ENCODE measurements around the gene NCK1. TPM values are rescaled to one million over a fixed set of nuclear protein-coding genes. Genes with fewer than 3 reads are reported as not detected.

The NCK1 gene
- total and polyA plus RNA-seq, 11 donors: 6.5 to 36.0 (median 23.3) TPM

DNA sequence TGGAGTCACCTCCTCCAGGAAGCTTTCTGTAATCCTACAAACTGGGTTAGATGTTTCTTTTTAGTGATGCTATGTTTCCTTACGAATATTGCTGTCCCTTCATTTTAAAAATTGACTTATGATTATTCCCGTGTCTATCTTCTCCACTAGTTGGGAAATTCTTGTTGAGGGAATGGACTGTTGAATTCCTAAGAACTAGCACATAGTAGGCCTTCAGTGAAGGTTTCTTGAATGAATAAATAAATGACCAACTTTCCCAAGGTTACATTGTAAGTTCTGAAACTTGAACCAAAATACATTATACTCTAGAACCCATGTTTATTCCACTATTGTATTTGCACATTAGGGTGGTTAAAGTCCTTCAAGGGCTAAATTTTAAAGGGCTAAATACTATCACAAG, 95.0 kb downstream of the NCK1 start:
- Histone ChIP-seq H3K9me3 (no peaks in the 10 kb centered on the region), H3K36me3 (no peaks in the 10 kb centered on the region), H3K4me3 (no peak overlapping the region), H3K27me3 (no peaks in the 10 kb centered on the region), H3K4me1 (peaks cover 0 to 9% (median 0%) of the 10 kb centered on the region in 12 donors), H3K27ac (no peak overlapping the region)
- intact Hi-C loops (cut with DNase I): loop anchor here in 1 of 10 donors (10.0 kb wide), 1 partner anchor 58 kb away; no protein-coding TSS in a partner anchor
- no peak for TF ChIP-seq POLR2A (IDR thresholded peaks at IDR 0.05)
- TF ChIP-seq, protein P1, sequence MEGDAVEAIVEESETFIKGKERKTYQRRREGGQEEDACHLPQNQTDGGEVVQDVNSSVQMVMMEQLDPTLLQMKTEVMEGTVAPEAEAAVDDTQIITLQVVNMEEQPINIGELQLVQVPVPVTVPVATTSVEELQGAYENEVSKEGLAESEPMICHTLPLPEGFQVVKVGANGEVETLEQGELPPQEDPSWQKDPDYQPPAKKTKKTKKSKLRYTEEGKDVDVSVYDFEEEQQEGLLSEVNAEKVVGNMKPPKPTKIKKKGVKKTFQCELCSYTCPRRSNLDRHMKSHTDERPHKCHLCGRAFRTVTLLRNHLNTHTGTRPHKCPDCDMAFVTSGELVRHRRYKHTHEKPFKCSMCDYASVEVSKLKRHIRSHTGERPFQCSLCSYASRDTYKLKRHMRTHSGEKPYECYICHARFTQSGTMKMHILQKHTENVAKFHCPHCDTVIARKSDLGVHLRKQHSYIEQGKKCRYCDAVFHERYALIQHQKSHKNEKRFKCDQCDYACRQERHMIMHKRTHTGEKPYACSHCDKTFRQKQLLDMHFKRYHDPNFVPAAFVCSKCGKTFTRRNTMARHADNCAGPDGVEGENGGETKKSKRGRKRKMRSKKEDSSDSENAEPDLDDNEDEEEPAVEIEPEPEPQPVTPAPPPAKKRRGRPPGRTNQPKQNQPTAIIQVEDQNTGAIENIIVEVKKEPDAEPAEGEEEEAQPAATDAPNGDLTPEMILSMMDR (IDR thresholded peaks at IDR 0.05): no peak
- WGBS, 4 donors: 95 to 100% (median 99%) methylated on average over 2 of the region's 2 CpGs
- DNase-seq (no peak), ATAC-seq (no peak)

DNA sequence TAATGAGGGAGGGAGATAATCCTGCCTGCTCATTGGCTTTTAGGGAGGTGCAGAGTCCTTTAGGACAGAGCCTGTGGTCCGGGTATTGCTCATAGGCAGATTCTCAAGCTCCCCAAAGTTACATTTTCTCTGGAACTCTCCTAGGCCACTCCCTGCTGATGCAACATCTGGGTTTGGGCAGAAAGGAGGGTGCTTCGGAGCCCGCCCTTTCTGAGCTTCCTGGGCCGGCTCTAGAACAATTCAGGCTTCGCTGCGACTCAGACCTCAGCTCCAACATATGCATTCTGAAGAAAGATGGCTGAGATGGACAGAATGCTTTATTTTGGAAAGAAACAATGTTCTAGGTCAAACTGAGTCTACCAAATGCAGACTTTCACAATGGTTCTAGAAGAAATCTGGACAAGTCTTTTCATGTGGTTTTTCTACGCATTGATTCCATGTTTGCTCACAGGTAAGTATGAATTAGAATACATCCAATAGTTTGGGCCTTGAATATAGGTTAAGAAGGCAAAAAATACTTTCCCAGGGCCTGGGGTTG, 95.8 kb downstream of the NCK1 start, which contains the start of gene IL20RB:
TSS of gene IL20RB (plus strand) at position 233 of the 538 bp plus-strand sequence. CDS start at position 364, 131 bp downstream.
- no peak within 1 kb of the TSS for H3K4me3 ChIP-seq
- H3K9me3 ChIP-seq: no peaks in the 10 kb centered on the region
- no peak for TF ChIP-seq POLR2A (IDR thresholded peaks at IDR 0.05)
- TF ChIP-seq, protein P1 (IDR thresholded peaks at IDR 0.05): no peak
- no peak for DNase-seq
- no peak within 1 kb of the TSS for H3K27ac ChIP-seq
- no peaks in the 10 kb centered on the region for H3K36me3 ChIP-seq
- no peaks in the 10 kb centered on the region for H3K27me3 ChIP-seq
- 78 to 88% (median 83%) methylated on average over 7 of the region's 7 CpGs for WGBS, 4 donors
- peak in 3 of 4 donors; percentile 30 to 45 (median 44) for ATAC-seq
- H3K4me1 ChIP-seq: peaks cover 0 to 9% (median 0%) of the 10 kb centered on the region in 12 donors
- intact Hi-C loops (cut with DNase I): loop anchor here in 1 of 10 donors (10.0 kb wide), 1 partner anchor 57 kb away; no protein-coding TSS in a partner anchor

DNA sequence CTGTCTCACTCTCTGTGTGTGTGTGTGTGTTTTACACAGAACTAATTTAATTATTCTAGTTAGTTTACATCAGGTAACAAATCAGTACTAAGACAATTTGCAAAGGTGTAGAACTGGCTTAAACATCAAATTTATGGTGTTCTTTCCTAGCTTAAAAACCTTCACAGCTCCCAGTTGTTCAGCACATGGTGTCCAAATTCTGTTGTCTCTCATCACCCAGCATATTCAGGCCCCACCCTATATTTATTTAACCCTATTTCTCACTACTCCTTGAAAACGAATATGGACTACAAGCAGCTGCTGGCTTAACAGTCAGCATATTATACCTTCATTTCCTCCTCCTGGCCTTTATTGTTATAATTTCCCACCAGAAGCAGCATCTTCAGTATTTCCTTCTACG, 96.9 kb downstream of the NCK1 start:
- Histone ChIP-seq H3K36me3 (no peaks in the 10 kb centered on the region), H3K4me1 (peaks cover 0 to 9% (median 0%) of the 10 kb centered on the region in 12 donors), H3K9me3 (no peaks in the 10 kb centered on the region), H3K27me3 (no peaks in the 10 kb centered on the region), H3K4me3 (no peak overlapping the region), H3K27ac (no peak overlapping the region)
- DNase-seq (no peak), ATAC-seq (no peak)
- intact Hi-C loops (cut with DNase I): loop anchor here in 1 of 10 donors (10.0 kb wide), 1 partner anchor 56 kb away; no protein-coding TSS in a partner anchor
- TF ChIP-seq, protein P1 (IDR thresholded peaks at IDR 0.05): no peak
- no peak for TF ChIP-seq POLR2A (IDR thresholded peaks at IDR 0.05)
- WGBS, 4 donors: 57 to 71% (median 63%) methylated on average over 2 of the region's 2 CpGs

DNA sequence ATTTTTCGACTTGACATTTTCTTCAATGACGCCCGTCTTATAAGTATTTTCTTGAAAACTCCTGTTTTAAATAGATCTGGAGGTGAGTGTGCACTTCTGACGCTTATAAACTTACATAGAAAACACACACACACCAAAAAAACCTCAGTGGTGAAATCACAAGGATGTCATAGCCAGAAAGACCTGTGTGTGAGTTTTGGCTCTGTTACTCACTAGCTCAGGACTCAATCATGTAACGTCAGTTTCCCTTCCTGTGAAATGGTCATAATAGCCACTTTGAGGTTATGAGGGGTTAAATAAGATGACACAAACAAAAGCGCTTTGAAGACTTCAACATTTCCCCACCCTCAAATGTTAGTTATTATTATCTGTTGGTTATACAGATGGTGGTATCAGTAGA, 97.6 kb downstream of the NCK1 start:
- 93 to 98% (median 96%) methylated on average over 6 of the region's 6 CpGs for WGBS, 4 donors
- Histone ChIP-seq H3K4me1 (peaks cover 0 to 9% (median 0%) of the 10 kb centered on the region in 12 donors), H3K27ac (no peak overlapping the region), H3K36me3 (no peaks in the 10 kb centered on the region), H3K27me3 (no peaks in the 10 kb centered on the region), H3K9me3 (no peaks in the 10 kb centered on the region), H3K4me3 (no peak overlapping the region)
- DNase-seq (no peak), ATAC-seq (no peak)
- intact Hi-C loops (cut with DNase I): loop anchor here in 1 of 10 donors (10.0 kb wide), 1 partner anchor 55 kb away; no protein-coding TSS in a partner anchor
- TF ChIP-seq, protein P1 (IDR thresholded peaks at IDR 0.05): no peak
- no peak for TF ChIP-seq POLR2A (IDR thresholded peaks at IDR 0.05)
